Embryonic facial prominence (tissue), 1 donor: ENCODE data around the gene STX17.

Experiments used
- DNase-seq: peaks from one replicate; pipeline ENCODE4 v3.0.0-alpha.2; 2016; ENCODE audit errors: extremely low spot score

STX17 gene

GRCh38 chr9:99905833-99906402 lies 536 bp upstream of the STX17 start:
- DNase-seq = no peak

DNA sequence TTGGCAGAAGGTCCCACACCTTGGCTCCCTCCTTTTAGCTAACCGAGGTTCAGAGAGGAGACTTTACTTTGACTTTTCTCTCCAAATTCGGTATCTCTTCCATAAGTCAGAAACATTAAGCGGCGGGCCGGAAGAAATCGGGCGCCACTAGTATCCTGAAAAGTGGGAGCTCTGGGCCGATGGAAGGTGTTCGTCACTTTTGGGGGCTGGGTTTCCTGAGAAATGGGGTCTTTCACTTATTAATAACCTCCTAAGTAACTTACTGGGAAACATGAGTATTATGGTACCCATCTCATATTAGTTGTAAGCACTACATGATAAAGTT lies 716 bp downstream of the STX17 start:
- no peak for DNase-seq

DNA sequence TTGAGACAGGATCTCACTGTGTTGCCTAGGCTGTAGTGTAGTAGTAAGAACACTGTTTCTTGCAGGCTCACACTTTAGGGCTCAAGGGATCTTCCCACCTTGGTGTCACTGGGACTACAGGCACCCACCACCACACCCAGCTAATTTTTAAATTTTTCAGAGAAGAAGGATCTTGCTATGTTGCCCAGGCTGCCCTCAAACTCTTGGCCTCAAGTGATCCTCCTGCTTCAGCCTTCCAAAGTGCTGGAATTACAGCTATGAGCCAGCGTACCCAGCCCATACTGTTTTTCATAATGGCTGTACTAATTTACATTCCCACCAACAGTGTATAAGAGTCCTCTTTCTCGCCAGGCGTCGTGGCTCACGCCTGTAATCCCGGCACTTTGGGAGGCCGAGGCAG lies 5.1 kb downstream of the STX17 start:
- DNase-seq = no peak

- DNase-seq = no peak
These were observed 10.2 kb downstream of the STX17 start for GRCh38 chr9:99916650-99917049.

DNA sequence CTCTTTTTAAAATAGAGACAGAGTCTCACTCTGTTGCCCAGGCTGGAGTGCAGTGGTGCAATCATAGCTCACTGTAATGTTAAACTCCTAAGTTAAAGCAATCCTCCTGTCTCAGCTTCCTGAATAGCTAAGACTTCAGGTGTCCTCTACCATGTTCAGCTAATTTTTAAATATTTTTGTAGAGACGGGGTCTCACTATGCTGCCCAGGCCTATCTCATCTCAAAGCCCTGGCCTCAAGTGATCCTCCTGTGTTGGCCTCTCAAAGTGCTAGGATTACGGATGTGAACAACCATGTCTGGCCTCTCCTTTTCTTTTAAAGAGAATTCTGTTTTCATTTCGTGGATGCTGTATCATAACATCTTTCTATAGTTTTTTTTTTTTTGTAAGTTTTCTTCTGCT lies 11.7 kb downstream of the STX17 start:
- DNase-seq = no peak

DNA sequence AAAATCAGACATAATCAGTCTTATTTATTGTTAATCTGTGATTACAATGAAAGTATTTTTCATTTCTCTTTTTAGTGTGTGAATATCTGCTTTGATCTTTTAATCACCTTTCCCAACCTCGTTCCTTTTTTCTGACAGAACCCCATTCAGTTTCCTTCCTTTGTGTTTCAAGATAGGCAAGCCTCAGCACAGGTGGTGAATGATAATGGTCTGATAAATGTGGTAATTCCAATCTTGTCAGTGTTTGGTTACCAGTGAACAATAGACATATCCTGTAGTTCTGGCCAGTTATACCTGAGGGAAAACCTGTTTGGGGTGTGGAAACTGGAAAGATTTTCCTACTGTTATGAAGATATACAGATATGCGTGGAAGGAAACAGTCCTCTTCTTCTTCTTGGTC lies 13.5 kb downstream of the STX17 start:
- DNase-seq = no peak

DNA sequence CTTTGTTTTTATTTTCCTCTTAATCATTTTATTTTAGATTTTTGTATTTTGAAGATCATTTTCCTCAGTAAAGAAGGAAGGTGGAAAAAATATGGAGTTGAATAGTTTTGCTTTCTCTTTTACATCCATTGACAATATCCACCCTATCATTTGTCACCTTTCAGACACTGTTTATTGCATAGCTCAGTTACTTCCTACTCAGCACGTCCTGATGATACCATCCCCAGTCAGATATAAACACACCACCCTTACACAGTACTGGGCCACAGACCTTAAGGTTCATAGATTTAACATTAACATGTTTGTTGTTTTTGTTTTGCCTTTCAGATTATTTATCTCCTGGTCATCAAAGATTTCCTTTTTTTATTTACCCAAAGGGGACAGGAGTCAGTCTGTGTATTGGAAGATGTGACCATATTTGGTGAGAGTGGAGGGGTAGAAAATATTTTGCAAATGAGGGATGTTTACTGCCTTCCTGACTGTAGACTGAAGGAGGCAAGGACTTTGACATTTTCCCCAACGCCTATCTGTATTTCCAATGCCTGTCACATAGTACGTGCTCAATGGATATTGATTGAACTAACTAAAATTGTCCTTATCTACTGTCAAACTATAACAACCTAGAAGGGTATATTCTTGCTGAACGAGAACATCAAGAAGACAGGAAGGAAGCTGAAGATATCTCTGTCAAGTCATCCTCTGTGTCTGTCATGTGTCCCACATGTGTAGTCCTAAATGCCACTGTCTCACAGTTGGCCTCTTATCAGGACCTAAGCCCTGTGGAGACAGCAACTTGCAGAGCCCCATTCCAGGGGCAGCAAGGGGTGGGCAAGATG lies 15.6 kb downstream of the STX17 start:
- DNase-seq = no peak

DNA sequence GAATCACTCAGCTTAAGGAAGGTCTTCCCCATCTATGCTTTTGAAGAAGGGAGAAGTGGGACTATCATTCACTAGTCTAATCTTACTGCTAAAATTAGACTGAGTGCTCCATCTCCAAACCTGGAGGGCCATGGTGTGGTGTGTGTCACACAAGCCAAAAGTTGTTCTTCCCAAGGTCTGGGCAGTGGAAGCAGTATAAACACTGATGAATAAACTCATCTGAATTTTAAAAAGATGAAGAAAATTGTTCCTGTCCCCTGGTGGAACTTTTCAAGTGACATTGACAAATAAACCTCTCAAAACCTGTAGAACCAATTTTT lies 16.2 kb downstream of the STX17 start:
- no peak for DNase-seq

- no peak for DNase-seq
These were observed 19.1 kb downstream of the STX17 start for GRCh38 chr9:99925541-99925940.

- DNase-seq = no peak
These were observed 23.2 kb downstream of the STX17 start for GRCh38 chr9:99929652-99930051.

GRCh38 chr9:99931155-99931840 lies 24.8 kb downstream of the STX17 start:
- DNase-seq = no peak

DNA sequence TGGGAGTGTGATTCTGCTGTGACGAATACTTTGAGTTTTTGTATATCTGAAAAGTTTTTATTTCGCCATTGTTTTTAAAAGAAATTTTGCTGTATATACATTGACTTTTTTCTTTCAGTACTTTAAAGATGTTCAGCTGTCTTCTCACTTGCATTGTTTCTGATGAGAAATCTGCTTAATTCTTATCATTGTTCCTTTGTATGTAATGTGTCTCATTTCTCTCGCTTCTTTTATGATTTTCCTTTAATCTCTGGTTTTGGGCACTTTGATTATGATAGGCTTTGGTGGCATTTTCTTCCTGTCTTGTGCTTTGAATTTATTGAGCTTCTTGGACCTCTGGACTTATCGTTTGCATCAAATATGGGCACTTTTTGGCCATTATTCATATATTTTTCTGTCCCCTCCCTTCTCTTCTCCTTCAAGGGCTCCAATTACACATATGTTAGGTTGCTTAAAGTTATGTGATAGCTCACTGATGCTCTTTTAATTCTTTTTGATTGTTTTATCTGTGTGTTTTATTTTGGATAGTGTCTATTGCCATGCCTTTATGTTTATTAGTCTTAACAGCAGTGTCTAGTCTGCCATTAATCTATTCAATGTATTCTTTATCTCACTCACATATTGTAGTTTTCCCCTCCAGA lies 30.6 kb downstream of the STX17 start:
- no peak for DNase-seq

- no peak for DNase-seq
These were observed 40.9 kb downstream of the STX17 start for GRCh38 chr9:99947395-99947794.

DNA sequence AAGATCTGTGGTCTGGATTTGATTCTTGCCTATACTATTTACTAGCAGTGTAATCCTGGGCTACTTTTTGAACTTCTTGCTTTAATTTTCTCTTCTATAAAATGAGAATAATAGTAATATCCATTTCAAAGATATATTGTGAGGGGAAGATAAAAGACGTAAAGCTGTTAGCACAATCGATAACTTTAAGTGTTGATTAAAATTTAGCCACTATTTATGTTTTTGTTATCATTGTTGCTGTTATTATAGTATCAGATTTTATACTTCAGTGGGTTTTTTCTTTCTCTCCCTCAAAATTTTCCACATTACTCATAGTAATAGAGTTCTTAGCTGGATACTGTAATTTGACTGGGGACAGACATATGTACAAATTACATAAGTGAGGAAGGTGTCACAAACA lies 42.0 kb downstream of the STX17 start:
- no peak for DNase-seq

DNA sequence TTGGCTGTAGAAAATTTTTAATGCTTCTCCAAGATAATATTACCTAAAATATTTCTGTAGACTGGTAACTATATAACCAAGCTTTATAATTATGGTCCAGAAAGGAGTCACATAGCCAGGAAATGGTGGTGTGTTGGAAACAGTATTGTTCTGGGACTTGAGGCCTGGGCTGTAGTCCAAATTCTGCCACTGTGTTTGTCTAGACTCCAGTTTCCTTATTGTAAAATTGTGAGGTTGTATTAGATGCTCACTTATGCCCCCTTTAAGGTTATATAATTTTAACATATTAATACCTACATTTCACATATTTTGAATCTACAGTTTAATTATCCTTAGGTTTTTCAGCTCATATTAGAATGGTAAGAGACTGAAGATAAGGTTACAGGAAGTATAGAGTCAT lies 42.4 kb downstream of the STX17 start:
- DNase-seq = no peak

DNA sequence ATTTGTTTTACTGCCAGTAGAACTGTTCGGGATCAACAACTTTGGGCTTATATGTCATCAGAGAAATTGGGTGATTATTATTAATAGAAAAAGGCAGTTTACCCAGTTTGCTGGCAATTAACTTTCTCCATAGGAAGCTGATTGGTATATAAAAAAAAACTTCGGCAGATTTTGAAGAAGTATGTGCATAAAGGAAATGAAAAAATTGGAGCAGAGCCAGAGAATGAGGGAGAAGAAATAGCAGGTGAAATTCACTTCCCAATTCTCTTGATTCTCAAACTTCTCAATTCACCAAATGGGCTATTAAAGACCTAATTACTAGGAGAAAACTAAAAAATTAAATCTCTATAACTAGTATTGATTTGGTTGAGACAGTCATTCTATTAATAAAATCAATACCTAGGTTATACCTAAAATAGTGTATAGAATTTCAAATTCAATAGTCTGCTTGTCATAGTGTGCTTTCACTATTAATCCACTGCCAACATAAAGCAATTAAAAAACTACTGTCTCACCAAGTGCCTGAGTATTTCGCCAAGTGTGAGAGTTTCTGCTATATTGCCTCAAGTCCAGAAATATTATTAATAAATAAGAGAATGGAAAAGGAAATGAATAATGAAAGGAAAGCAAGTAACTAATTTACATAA lies 47.5 kb downstream of the STX17 start:
- DNase-seq = no peak

DNA sequence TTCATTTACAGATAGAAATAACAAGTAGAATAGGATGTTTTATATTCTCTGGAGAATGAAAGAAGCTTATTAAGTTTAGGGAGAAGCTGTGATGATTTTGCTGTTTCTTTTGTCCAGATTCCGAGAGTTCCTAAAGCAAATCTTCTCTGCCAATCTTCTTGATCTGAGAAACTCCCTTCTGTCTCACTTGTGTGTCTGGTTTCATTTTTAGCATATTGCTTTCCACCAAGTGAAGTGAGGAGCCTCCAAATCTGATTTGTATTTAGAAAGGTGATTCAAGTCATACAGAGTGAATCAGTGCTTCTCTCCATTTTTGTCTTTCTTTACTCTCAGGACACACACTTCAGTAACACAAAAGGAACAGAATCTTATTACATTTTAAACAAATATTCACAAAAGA lies 48.4 kb downstream of the STX17 start:
- DNase-seq = no peak

DNA sequence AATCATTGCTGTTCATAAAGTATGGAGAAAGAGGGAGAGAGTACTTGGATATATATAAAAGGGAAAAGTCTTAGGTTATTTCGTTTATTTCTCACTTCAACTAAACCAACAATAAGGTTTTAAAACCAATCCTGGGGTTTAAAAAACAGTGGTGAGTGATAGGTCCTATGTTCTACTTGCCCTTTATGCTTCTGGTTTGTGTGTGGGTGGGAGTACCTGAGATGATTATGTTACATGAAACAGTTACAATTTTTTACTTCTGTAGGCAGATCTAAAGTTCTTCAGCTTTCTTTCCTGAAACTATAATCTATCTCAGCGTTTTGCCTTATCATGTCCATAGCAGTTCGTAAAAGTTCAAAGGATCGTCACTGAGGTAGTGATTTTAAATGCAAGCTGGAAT lies 49.2 kb downstream of the STX17 start:
- DNase-seq = no peak

DNA sequence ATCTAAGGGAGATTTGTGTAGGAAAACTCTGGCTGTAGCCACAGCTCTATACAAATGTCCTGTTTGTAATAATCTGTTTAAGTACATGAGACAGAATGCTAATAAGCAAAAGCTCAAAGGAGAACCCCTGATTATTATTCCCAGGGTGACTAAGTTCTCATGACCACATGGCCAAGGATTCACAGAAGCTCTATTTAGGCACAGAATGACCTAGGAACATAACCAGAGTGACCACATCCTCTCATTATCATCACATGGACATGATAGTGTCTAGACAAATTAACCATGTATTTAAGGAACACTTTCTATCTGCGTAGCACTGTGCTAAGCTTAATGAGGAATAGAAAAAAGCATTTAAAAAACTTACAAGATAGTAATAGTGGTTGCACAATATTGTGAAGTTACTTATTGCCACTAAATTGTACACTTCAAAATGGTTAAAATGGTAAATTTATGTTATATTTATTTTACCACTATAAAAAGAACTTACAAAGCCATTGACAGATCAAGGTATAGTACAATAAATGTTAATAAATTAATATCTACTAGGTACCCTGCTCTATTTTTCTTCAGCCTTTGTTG lies 56.3 kb downstream of the STX17 start:
- no peak for DNase-seq

- DNase-seq = no peak
These were observed 57.9 kb downstream of the STX17 start for GRCh38 chr9:99964336-99964735.

DNA sequence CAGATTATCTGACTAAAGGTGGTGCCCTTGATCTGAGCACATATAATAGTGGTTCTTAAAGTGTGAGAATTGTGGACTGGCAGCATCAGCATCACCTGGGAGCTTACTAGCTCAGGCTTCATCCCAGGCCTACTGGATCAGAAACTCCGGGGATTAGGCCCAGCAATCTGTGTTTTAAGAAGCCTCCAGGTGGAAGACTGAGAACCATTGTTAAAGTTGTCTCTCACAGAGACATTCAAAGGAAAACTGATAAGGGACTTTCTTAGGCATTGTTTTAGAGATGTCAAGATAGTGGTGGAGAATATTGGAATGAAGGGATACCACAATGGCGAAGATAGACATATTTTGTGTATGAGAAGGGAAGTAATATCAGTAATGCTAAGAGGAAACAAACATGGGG lies 59.5 kb downstream of the STX17 start:
- no peak for DNase-seq

DNA sequence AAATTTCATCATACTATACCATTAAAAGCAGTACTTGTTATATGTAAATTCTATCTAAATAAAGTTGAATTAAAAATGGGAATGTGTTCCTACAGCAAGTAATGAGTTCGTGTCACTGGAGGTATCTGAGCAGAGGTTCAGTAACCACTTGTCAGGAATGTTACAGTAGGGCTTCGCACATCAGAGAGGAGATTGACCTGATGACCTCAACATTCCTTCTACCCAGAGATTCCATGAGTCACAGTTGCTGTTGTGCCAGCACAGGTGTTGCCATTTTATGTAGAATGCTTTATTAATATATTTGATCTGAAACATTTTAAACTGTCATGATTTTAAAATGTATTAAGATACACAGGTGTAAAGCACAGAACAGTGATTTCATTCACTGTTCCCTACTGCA lies 60.3 kb downstream of the STX17 start:
- DNase-seq = no peak
